Adrenal gland (tissue), 12 donors: Measurements from ENCODE around the gene ARFIP1. TPM values are rescaled to one million over a fixed set of nuclear protein-coding genes. Genes with fewer than 3 reads are reported as not detected.

Experiments
- DNase-seq, 7 donors: peaks; one replicate each; pipeline ENCODE4 v3.0.0-alpha.2; 2019 to 2020
- H3K27ac ChIP-seq, 5 donors: fragments of 200-600 bp; sonication (generic) in 4 of 5; 1 replicate in 3 of 5; 2 replicates in 2 of 5; pipeline versions ENCODE4 v1.5.1 to v1.8.0; 2016 to 2020; ENCODE audit warnings: mild to moderate bottlenecking in 1 of 5
- H3K27me3 ChIP-seq: fragments of 200-600 bp; 2 replicates; pipeline ENCODE4 v1.8.0; 2021
- H3K36me3 ChIP-seq, 2 donors: fragments of 200-600 bp; replicated peaks in 1 of 2; 1 replicate in 1 of 2; 2 replicates in 1 of 2; pipeline versions ENCODE4 v1.5.1 to v1.8.0; 2018 to 2022
- H3K4me1 ChIP-seq, 2 donors: fragments of 200-600 bp; replicated peaks in 1 of 2; 1 replicate in 1 of 2; 2 replicates in 1 of 2; pipeline versions ENCODE4 v1.5.1 to v1.8.0; 2018 to 2021
- H3K4me3 ChIP-seq, 4 donors: fragments of 200-600 bp; sonication (generic) in 3 of 4; one replicate each; pipeline ENCODE4 v1.5.1; 2016 to 2018
- H3K9me3 ChIP-seq, 3 donors: fragments of 200-600 bp; sonication (generic) in 1 of 3; replicated peaks in 1 of 3; 1 replicate in 2 of 3; 2 replicates in 1 of 3; pipeline versions ENCODE4 v1.5.1 to v1.8.0; 2016 to 2021
- POLR2A ChIP-seq, 2 donors: fragments of 450-650 bp; IDR thresholded peaks; one replicate each; pipeline ENCODE4 v1.6.1; 2017; ENCODE audit warnings: antibody characterized with exemption in 2 of 2, mild to moderate bottlenecking in 2 of 2, moderate library complexity in 1 of 2
- WGBS, 4 donors: extraction: QIAGEN DNeasy Blood & Tissue Kit in 2 of 4; methylation state at CpG; one replicate each; pipeline versions ENCODE4 v1.1.5 to v1.1.7; 2013 to 2017; 5-methylcytosine and 5-hydroxymethylcytosine counted together
- intact Hi-C, 2 donors: fragments of 100-400 bp; cut with DNase I; formaldehyde crosslinking; loops; one replicate each; pipeline versions ENCODE4 v1.14.1 to v1.15.0; 2022 to 2023
- polyA plus RNA-seq, 3 donors: library from polyadenylated mRNA; stranded (reverse); fragments of 200-250 nt in 2 of 3; fragments of 350-450 nt in 1 of 3; fragmentation: Illumina TruSeq in 1 of 3; extraction: RNeasy Lipid Tissue Mini Kit (QIAGEN cat#74804) in 1 of 3; gene quantifications; one replicate each; pipeline ENCODE4 v1.2.3, GENCODE V29; 2013 to 2014
- total RNA-seq, 9 donors: library from RNA; depleted of rRNA in 4 of 9; stranded (reverse); fragments of >200 nt in 4 of 9; fragments of 120-200 nt in 1 of 9; fragmentation: NEBNext Ultra II Directional in 1 of 9; extraction: Animal tissue kit (Norgen Biotek cat#: 25700) in 1 of 9; gene quantifications; one replicate each; pipeline versions ENCODE4 v1.1.0 to v1.2.4, GENCODE V29; 2013 to 2023
- TF ChIP-seq, protein P1 (sequence below), 6 experiments: fragments of 450-650 bp in 4 of 6; fragments of 200-600 bp in 2 of 6; sonication (generic) in 1 of 6; IDR thresholded peaks; 1 replicate in 5 of 6; 2 replicates in 1 of 6; pipeline versions ENCODE4 v1.5.1 to v1.8.0; 2016 to 2021; ENCODE audit warnings: antibody characterized with exemption in 6 of 6, mild to moderate bottlenecking in 2 of 6, moderate library complexity in 1 of 6
- donor health status: healthy with polysubstance abuse.
- donor health status: Bipolar disorder and iron deficiency.
- donor health status: DM: yes; HTN: yes; CAD: no.
- donor health status: DM: no; HTN: no; CAD: no.
- donor health status: DM: no; HTN: no; CAD: no.
- donor health status: DM: yes; HTN: yes; CAD: no.

Gene ARFIP1
- total and polyA plus RNA-seq, 12 donors: 15.2 to 43.3 (median 28.3) TPM

DNA sequence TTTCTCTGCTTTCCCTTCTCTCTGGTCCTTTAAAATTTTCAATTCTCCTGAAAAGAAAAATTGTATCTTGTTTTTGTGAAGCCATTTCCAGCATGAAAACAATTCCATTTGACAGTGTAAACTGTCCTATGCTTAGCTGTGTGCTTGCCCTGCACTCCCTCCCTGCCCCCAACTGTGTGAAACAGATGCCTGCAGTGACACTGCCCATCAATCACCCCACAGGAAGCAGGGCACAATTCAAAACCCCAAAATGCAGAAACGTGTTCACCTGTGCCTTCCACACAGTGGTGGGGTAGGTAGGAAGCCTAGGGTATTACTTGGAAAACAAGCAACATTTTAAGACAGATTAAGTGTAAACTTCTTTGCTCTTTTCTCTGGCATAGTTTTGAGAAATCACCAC, 150.1 kb downstream of the ARFIP1 start:
- H3K36me3 ChIP-seq: no peaks in the 10 kb centered on the region
- H3K27ac ChIP-seq: no peak overlapping the region
- intact Hi-C loops: no loop called here
- H3K4me1 ChIP-seq: no peaks in the 10 kb centered on the region
- TF ChIP-seq, protein P1, sequence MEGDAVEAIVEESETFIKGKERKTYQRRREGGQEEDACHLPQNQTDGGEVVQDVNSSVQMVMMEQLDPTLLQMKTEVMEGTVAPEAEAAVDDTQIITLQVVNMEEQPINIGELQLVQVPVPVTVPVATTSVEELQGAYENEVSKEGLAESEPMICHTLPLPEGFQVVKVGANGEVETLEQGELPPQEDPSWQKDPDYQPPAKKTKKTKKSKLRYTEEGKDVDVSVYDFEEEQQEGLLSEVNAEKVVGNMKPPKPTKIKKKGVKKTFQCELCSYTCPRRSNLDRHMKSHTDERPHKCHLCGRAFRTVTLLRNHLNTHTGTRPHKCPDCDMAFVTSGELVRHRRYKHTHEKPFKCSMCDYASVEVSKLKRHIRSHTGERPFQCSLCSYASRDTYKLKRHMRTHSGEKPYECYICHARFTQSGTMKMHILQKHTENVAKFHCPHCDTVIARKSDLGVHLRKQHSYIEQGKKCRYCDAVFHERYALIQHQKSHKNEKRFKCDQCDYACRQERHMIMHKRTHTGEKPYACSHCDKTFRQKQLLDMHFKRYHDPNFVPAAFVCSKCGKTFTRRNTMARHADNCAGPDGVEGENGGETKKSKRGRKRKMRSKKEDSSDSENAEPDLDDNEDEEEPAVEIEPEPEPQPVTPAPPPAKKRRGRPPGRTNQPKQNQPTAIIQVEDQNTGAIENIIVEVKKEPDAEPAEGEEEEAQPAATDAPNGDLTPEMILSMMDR (IDR thresholded peaks at IDR 0.05): no peak
- no peak for TF ChIP-seq POLR2A (IDR thresholded peaks at IDR 0.05)
- no peaks in the 10 kb centered on the region for H3K9me3 ChIP-seq
- WGBS, 4 donors: 44 to 52% (median 46%) methylated on average over 1 of the region's 1 CpG
- no peaks in the 10 kb centered on the region for H3K27me3 ChIP-seq
- no peak overlapping the region for H3K4me3 ChIP-seq
- DNase-seq: no peak

DNA sequence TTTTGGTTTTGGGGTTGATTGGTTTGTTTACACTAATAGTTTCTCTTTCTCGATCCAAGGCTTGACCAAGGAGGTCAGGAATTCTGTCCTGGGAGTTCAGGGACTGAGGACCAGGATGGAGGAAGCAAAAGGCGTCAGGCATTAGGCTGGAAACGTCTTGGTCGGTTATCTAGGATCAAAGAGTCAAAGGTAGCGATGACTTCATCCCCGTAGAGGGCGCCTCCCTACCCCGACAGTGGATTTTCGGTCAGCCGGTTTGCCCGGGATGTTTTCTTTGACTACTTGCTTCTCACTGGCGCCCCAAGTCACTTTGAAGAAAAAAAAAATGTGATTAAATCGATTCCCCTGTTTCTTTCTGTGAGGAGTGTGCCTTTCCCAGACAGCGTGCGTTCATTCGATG, 155.4 kb downstream of the ARFIP1 start:
- H3K9me3 ChIP-seq: no peaks in the 10 kb centered on the region
- WGBS, 4 donors: 66 to 71% (median 69%) methylated on average over 16 of the region's 16 CpGs
- no peaks in the 10 kb centered on the region for H3K36me3 ChIP-seq
- H3K4me3 ChIP-seq: no peak overlapping the region
- H3K4me1 ChIP-seq: peaks cover 22 to 25% of the 10 kb centered on the region in 2 donors
- DNase-seq: no peak
- H3K27me3 ChIP-seq: peaks cover 33% of the 10 kb centered on the region
- TF ChIP-seq, protein P1 (IDR thresholded peaks at IDR 0.05): no peak
- TF ChIP-seq POLR2A (IDR thresholded peaks at IDR 0.05): no peak
- intact Hi-C loops: no loop called here
- no peak overlapping the region for H3K27ac ChIP-seq

DNA sequence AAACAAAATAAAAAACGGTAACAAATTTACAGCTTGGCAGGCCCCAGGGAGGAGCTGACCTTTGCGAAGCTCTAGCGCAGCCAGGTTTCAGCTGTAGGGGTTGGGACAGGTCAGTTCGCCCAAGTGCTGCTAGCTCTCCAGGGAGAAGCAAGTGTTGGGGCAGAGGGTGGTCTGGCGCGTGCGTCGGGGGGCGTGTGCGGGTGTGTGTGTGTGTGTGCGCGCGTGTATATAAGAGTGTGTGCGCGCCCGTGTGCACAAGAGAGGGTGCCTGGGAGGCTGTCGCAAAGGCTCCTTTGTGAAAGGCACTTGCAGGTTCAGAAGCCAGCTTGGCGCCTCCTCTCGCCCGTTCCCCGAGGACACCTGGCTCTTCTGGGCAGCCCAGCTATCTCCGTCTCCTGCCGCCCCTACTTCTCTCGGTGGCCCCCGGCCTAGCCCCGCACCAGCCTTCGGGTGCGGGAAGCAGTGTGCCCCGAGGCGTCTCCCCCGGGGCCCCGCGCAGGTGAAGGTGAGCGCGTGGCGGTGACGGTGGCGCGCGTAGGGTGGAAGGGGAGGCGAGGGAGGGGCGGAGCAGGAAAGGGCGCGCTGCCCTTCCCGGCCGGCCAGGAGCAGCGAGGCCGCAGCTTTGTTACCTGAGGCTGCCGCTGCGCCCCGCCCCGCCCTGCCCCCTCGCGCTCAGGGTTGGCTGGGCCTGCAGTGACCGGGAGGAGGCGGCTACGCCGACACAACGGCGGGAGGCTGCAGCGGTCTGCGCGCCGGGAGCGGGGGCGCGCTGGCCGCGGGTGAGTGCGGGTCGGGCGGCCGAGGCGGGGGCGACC, 156.1 kb downstream of the ARFIP1 start, which contains the start of gene FHDC1:
TSS of gene FHDC1 (plus strand) at position 693 of the 815 bp plus-strand sequence. CDS start 6,735 bp downstream, outside the sequence.
- H3K27ac ChIP-seq: no peak within 1 kb of the TSS

More for the DNA sequence above, 156.1 kb downstream of the ARFIP1 start, which contains the start of gene FHDC1:
- H3K9me3 ChIP-seq: no peaks in the 10 kb centered on the region
- no peaks in the 10 kb centered on the region for H3K36me3 ChIP-seq
- H3K4me1 ChIP-seq: peaks cover 22 to 25% of the 10 kb centered on the region in 2 donors
- 4 to 20% (median 8%) methylated on average over 16 to 75 of the region's 75 CpGs for WGBS, 4 donors
- intact Hi-C loops: no loop called here
- DNase-seq: peak in 1 of 7 donors; percentile 32
- peak within 1 kb of the TSS in 3 of 4 donors; percentile 11 to 89 (median 23) for H3K4me3 ChIP-seq
- no peak for TF ChIP-seq POLR2A (IDR thresholded peaks at IDR 0.05)
- TF ChIP-seq, protein P1 (IDR thresholded peaks at IDR 0.05): no peak
- H3K27me3 ChIP-seq: peaks cover 33% of the 10 kb centered on the region
